Activated T-cell treated with anti-CD3 and anti-CD28 coated beads, Interleukin-2, amount 50 U/mL, for 72 hours (primary cell): ENCODE results near the gene AIFM1. TPM values are rescaled to one million over a fixed set of nuclear protein-coding genes. Genes with fewer than 3 reads are reported as not detected.

ENCODE experiments used
- ATAC-seq, 2 donors: fragments of 150-1000 bp; cut with Tn5 transposase; replicated peaks in 1 of 2; 2 replicates each; pipeline ENCODE4 v1.10.0; 2021; ENCODE audit warnings: moderate library complexity in 2 of 2, mild to moderate bottlenecking in 1 of 2
- DNase-seq, 2 donors: peaks; one replicate each; pipeline ENCODE4 v3.0.0; 2021 to 2022; ENCODE audit warnings: mixed read lengths in 1 of 2
- H3K27ac Mint-ChIP-seq: one replicate; pipeline ENCODE4 v1.8.0; 2022; ENCODE audit warnings: mild to moderate bottlenecking, moderate library complexity, mixed read lengths
- H3K27me3 Mint-ChIP-seq: one replicate; pipeline ENCODE4 v1.8.0; 2022; ENCODE audit warnings: low read depth, mixed read lengths
- H3K36me3 Mint-ChIP-seq, 2 donors: one replicate each; pipeline ENCODE4 v1.8.0; 2022; ENCODE audit warnings: mixed read lengths in 2 of 2, mild to moderate bottlenecking in 1 of 2; ENCODE audit not compliant: insufficient read depth in 2 of 2
- H3K4me1 Mint-ChIP-seq: one replicate; pipeline ENCODE4 v1.8.0; 2022; ENCODE audit warnings: low read depth, mixed read lengths
- H3K4me3 Mint-ChIP-seq, 2 donors: one replicate each; pipeline ENCODE4 v1.8.0; 2022; ENCODE audit warnings: mild to moderate bottlenecking in 2 of 2, mixed read lengths in 2 of 2, moderate library complexity in 2 of 2
- H3K9me3 Mint-ChIP-seq, 2 donors: one replicate each; pipeline ENCODE4 v1.8.0; 2022; ENCODE audit warnings: mixed read lengths in 2 of 2
- total RNA-seq, 2 donors: library from RNA; stranded (reverse); gene quantifications; one replicate each; pipeline ENCODE4 v1.2.3, GENCODE V29; 2022

Gene AIFM1
- total RNA-seq, 2 donors from 2014 or later: 40.6 to 45.6 TPM

- no peaks in the 10 kb centered on the region for H3K27me3 Mint-ChIP-seq
- DNase-seq (no peak), ATAC-seq (no peak)
- peak overlapping the region in 1 of 2 donors; percentile 40 for H3K4me3 Mint-ChIP-seq
- peak overlapping the region; percentile 70 for H3K27ac Mint-ChIP-seq
- no peaks in the 10 kb centered on the region for H3K36me3 Mint-ChIP-seq
- peaks cover 38% of the 10 kb centered on the region for H3K4me1 Mint-ChIP-seq
- H3K9me3 Mint-ChIP-seq: no peaks in the 10 kb centered on the region
Measured at GRCh38 chrX:130162094-130162735, 3.4 kb downstream of the AIFM1 start.

DNA sequence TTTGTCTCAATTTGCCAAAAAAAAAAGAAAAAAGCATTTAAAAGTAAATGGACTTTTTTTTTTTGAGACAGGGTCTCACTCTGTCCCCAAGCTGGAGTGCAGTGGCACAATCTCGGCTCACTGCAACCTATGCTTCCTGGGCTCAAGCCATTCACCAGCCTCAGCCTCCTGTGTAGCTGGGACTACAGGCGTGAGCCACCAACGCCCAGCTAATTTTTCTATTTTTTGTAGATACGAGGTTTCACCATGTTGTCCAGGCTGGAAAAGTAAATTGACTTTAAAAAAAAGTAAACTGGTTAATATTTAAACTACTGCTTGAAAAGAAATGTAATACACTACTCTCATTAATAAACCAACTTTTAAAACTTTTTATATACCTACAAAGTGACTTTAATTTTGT is 5.9 kb downstream of the AIFM1 start:
- Mint-ChIP-seq H3K4me1 (peaks cover 31% of the 10 kb centered on the region), H3K36me3 (no peaks in the 10 kb centered on the region), H3K27ac (no peak overlapping the region), H3K9me3 (no peaks in the 10 kb centered on the region), H3K27me3 (no peaks in the 10 kb centered on the region), H3K4me3 (peak overlapping the region; percentile 35 to 86)
- no peak for DNase-seq
- ATAC-seq: no peak

GRCh38 chrX:130158311-130158710 is 7.3 kb downstream of the AIFM1 start:
- Mint-ChIP-seq H3K27ac (no peak overlapping the region), H3K4me3 (no peak overlapping the region), H3K27me3 (no peaks in the 10 kb centered on the region), H3K4me1 (peaks cover 31% of the 10 kb centered on the region), H3K9me3 (no peaks in the 10 kb centered on the region), H3K36me3 (no peaks in the 10 kb centered on the region)
- ATAC-seq (no peak), DNase-seq (no peak)

- Mint-ChIP-seq H3K9me3 (no peaks in the 10 kb centered on the region), H3K36me3 (no peaks in the 10 kb centered on the region), H3K4me1 (peaks cover 18% of the 10 kb centered on the region), H3K27me3 (no peaks in the 10 kb centered on the region), H3K27ac (no peak overlapping the region), H3K4me3 (no peak overlapping the region)
- no peak for ATAC-seq
- no peak for DNase-seq
Measured at GRCh38 chrX:130155564-130155963, 10.1 kb downstream of the AIFM1 start.

GRCh38 chrX:130147631-130148030 is 18.0 kb downstream of the AIFM1 start:
- ATAC-seq (no peak), DNase-seq (no peak)
- peaks cover 5 to 8% of the 10 kb centered on the region in 2 donors for H3K36me3 Mint-ChIP-seq
- H3K4me3 Mint-ChIP-seq: no peak overlapping the region
- no peaks in the 10 kb centered on the region for H3K9me3 Mint-ChIP-seq
- H3K27me3 Mint-ChIP-seq: peaks cover 8% of the 10 kb centered on the region
- H3K4me1 Mint-ChIP-seq: no peaks in the 10 kb centered on the region
- H3K27ac Mint-ChIP-seq: no peak overlapping the region

- H3K9me3 Mint-ChIP-seq: no peaks in the 10 kb centered on the region
- DNase-seq: no peak
- ATAC-seq: no peak
- no peak overlapping the region for H3K27ac Mint-ChIP-seq
- H3K4me3 Mint-ChIP-seq: no peak overlapping the region
- H3K4me1 Mint-ChIP-seq: no peaks in the 10 kb centered on the region
- peaks cover 5 to 8% of the 10 kb centered on the region in 2 donors for H3K36me3 Mint-ChIP-seq
- peaks cover 8% of the 10 kb centered on the region for H3K27me3 Mint-ChIP-seq
Measured at GRCh38 chrX:130145123-130145522, 20.5 kb downstream of the AIFM1 start.

DNA sequence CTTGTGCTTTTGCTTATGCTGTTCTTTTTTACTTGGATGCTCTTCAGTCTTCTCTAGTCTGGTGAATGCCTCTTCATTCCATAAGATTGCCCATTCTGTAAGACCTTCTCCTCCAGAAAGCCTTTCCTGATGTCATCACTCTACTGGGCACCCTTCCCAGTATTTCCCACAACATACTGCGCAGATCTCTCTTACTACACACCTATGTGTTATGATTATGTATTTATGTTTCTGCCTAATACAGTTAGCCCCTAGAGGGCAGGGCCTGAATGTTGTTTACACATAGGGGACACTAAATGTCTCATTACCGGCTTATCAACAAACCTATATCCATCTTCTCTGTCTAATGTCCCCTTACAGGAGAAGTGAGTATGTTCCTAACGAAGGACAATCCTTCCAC is 21.1 kb downstream of the AIFM1 start:
- no peak overlapping the region for H3K4me3 Mint-ChIP-seq
- no peak for DNase-seq
- no peaks in the 10 kb centered on the region for H3K9me3 Mint-ChIP-seq
- no peak overlapping the region for H3K27ac Mint-ChIP-seq
- H3K4me1 Mint-ChIP-seq: no peaks in the 10 kb centered on the region
- ATAC-seq: no peak
- peaks cover 8% of the 10 kb centered on the region for H3K27me3 Mint-ChIP-seq
- peaks cover 5 to 8% of the 10 kb centered on the region in 2 donors for H3K36me3 Mint-ChIP-seq

- ATAC-seq: no peak
- Mint-ChIP-seq H3K27me3 (peaks cover 14% of the 10 kb centered on the region), H3K27ac (no peak overlapping the region), H3K36me3 (peaks cover 3 to 9% of the 10 kb centered on the region in 2 donors), H3K4me3 (no peak overlapping the region), H3K4me1 (no peaks in the 10 kb centered on the region), H3K9me3 (no peaks in the 10 kb centered on the region)
- no peak for DNase-seq
Measured at GRCh38 chrX:130139474-130140201, 26.0 kb downstream of the AIFM1 start.

- ATAC-seq: no peak
- Mint-ChIP-seq H3K36me3 (peaks cover 2 to 5% of the 10 kb centered on the region in 2 donors), H3K27ac (no peak overlapping the region), H3K9me3 (no peaks in the 10 kb centered on the region), H3K4me1 (no peaks in the 10 kb centered on the region), H3K27me3 (peaks cover 7% of the 10 kb centered on the region), H3K4me3 (no peak overlapping the region)
- DNase-seq: no peak
Measured at GRCh38 chrX:130136961-130137360, 28.7 kb downstream of the AIFM1 start.

- Mint-ChIP-seq H3K4me1 (no peaks in the 10 kb centered on the region), H3K27me3 (peaks cover 7% of the 10 kb centered on the region)
- ATAC-seq: no peak
Measured at GRCh38 chrX:130136496-130136895, 29.1 kb downstream of the AIFM1 start.

DNA sequence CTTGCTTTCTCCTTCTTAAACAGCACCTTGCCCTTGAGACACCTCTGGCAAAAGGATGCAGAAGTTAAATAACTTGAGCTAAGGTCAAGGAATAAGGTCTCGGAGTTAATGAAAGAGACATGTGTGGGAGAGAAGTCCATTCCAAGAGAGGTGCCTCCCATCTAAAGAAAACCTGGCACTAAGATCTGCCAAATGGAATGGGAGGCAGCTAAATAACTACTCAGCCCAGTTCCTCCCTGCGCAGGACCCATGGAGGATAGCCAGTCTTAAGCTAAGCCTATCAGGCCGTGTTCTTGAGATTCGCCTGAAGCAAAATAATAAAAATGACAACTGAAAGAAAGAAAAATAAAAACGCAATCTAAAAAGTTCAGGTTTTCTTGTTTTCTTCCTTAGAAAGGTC is 34.7 kb downstream of the AIFM1 start:
- H3K4me1 Mint-ChIP-seq: no peaks in the 10 kb centered on the region
- no peak overlapping the region for H3K27ac Mint-ChIP-seq

More at GRCh38 chrX:130136496-130136895, 29.1 kb downstream of the AIFM1 start:
- Mint-ChIP-seq H3K4me3 (no peak overlapping the region), H3K27ac (no peak overlapping the region), H3K9me3 (no peaks in the 10 kb centered on the region), H3K36me3 (peaks cover 2 to 5% of the 10 kb centered on the region in 2 donors)
- no peak for DNase-seq

GRCh38 chrX:130125091-130125874 is 40.4 kb downstream of the AIFM1 start:
- Mint-ChIP-seq H3K9me3 (no peaks in the 10 kb centered on the region), H3K27me3 (no peaks in the 10 kb centered on the region), H3K27ac (no peak overlapping the region), H3K4me3 (no peak overlapping the region), H3K4me1 (peaks cover under 1% of the 10 kb centered on the region), H3K36me3 (peaks cover 0 to 6% of the 10 kb centered on the region in 2 donors)
- DNase-seq (no peak), ATAC-seq (no peak)

More for the DNA sequence above, 34.7 kb downstream of the AIFM1 start:
- Mint-ChIP-seq H3K27me3 (no peaks in the 10 kb centered on the region), H3K36me3 (peaks cover 0 to 10% of the 10 kb centered on the region in 2 donors), H3K9me3 (no peaks in the 10 kb centered on the region), H3K4me3 (no peak overlapping the region)
- no peak for DNase-seq
- ATAC-seq: no peak

GRCh38 chrX:130124577-130124976 is 41.1 kb downstream of the AIFM1 start:
- peaks cover 0 to 6% of the 10 kb centered on the region in 2 donors for H3K36me3 Mint-ChIP-seq
- no peak overlapping the region for H3K27ac Mint-ChIP-seq
- no peaks in the 10 kb centered on the region for H3K9me3 Mint-ChIP-seq
- no peak overlapping the region for H3K4me3 Mint-ChIP-seq
- no peak for ATAC-seq
- H3K27me3 Mint-ChIP-seq: no peaks in the 10 kb centered on the region
- peaks cover 8% of the 10 kb centered on the region for H3K4me1 Mint-ChIP-seq
- no peak for DNase-seq
